ENCODE results near the gene KIF5C.

DNA sequence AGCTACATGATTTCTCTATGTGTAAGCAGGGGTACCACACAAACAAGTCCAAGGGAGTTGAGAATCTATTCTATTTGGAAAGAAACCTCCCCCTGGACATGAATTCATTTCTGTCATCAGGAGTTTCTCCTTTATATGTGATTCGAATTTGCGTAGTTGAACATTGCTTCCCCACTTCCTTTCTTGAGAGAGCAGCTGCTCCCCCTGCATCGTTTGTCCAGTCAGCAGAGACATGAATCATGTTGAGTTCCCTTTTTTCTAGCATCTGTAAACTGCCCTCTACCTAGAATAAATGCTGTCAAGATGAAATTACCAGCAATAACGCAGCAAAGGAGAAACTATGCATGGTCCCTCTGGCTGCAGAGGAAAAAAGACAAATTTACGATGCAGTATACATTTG is 73.8 kb downstream of the KIF5C start:
- TF ChIP-seq, protein P1, sequence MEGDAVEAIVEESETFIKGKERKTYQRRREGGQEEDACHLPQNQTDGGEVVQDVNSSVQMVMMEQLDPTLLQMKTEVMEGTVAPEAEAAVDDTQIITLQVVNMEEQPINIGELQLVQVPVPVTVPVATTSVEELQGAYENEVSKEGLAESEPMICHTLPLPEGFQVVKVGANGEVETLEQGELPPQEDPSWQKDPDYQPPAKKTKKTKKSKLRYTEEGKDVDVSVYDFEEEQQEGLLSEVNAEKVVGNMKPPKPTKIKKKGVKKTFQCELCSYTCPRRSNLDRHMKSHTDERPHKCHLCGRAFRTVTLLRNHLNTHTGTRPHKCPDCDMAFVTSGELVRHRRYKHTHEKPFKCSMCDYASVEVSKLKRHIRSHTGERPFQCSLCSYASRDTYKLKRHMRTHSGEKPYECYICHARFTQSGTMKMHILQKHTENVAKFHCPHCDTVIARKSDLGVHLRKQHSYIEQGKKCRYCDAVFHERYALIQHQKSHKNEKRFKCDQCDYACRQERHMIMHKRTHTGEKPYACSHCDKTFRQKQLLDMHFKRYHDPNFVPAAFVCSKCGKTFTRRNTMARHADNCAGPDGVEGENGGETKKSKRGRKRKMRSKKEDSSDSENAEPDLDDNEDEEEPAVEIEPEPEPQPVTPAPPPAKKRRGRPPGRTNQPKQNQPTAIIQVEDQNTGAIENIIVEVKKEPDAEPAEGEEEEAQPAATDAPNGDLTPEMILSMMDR (IDR thresholded peaks at IDR 0.05), result no peak
- TF ChIP-seq POLR2A (IDR thresholded peaks at IDR 0.05) (no peak), EP300 (IDR thresholded peaks at IDR 0.05) (no peak)
